HG03521 (cell line): Measurements from ENCODE around the gene TRPV3.
"Not testable (repeated sequence)": the region's sequence is repeated elsewhere in the genome, so short reads cannot be mapped to it uniquely, and the experiment has no call there.

Experiments
- ATAC-seq: cut with Tn5 transposase; IDR thresholded peaks from one replicate; pipeline ENCODE4 v1.9.1; 2021; ENCODE audit warnings: mild to moderate bottlenecking, moderate library complexity; ENCODE audit not compliant: unreplicated experiment

TRPV3 gene

DNA sequence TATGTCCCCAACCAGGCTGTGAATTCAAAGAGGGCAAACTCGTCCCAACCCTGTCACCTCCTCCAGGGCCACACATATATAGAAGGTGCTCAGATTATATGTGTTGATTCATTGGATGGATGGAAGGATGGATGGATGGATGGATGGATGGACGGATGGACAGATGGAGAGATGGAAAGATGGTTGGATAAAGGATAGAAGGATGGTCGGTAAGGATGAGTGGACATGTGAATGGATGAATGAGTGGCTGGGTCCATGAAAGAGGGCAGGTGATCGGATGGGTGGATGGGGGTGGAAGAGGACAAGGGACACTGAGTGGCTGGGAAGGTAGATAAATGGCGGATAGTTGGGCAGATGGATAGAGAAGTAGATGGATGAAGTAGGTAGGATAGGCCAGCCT lies 30.1 kb downstream of the TRPV3 start:
- ATAC-seq: no peak

GRCh38 chr17:3526971-3527370 lies 30.6 kb downstream of the TRPV3 start:
- no peak for ATAC-seq

DNA sequence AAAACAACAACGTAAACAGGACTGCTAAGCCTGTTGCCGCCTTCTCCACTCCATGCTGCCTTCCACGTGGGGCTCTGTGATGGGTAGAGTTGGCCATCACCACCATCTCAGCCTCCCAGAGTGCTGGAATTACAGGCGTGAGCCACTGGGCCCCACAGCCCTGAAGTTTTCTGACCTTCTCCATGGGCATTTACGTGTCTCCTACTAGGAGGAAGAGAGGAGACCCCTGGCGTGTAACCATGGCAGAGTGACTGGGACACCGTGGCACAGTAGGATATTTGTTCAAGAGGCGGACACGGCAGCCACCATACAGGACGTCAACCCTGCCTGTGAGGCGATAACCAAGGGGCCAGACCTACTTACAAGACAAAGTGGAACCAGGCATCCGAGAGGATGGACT lies 31.1 kb downstream of the TRPV3 start:
- no peak for ATAC-seq

GRCh38 chr17:3524024-3524423 lies 33.6 kb downstream of the TRPV3 start:
- no peak for ATAC-seq

DNA sequence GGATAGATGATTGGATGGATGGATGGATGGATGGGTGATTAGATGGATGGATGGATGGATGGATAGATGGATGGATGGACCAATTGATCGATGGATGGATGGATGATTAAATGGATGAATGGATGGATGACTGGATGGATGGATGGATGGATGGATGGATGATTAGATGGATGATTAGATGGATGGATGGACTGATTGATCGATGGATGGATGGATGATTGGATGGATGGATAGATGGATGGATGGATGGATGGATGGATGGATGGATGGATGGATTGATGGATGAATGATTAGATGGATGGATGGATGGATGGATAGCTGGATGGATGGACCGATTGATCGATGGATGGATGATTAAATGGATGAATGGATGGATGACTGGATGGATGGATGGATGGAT lies 38.1 kb downstream of the TRPV3 start:
- ATAC-seq: not testable (repeated sequence)

GRCh38 chr17:3514873-3515272 lies 42.7 kb downstream of the TRPV3 start:
- ATAC-seq: no peak

- not testable (repeated sequence) for ATAC-seq
These were observed 43.4 kb downstream of the TRPV3 start for GRCh38 chr17:3514167-3514566.

- no peak for ATAC-seq
These were observed 44.1 kb downstream of the TRPV3 start for GRCh38 chr17:3513305-3514035.

DNA sequence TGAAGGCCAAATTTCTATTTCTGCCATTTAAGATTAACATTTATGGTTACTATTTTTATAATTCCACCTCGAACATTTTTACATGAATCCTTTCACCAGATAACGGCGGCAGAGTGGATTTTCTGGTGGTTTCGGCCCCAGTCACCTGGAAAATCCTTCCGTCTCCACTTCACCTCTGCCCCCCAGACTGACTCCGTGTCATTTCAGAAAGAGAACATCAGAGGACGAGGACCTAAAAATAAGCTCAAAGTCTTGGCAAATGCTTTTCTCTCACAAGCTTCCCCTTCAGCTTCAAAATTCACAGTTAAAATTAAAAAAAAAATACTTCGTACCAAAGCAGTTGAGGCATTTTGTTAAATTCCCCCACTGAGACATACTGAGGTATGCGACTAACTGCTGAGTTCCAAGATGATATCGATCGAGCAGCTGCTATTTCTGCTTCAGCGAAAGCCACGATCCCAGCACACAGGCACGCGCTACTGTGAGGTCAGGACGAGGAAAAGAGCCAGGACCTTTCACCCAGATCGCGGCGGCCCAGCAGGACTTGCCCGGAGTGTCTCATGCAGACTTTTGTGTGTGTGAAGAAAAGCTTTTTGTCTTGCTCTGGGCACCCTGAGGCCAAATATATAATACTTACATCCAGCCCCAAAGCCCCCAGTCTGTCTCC lies 45.0 kb downstream of the TRPV3 start:
- no peak for ATAC-seq

- ATAC-seq: no peak
These were observed 45.6 kb downstream of the TRPV3 start for GRCh38 chr17:3511852-3512504.

- ATAC-seq: no peak
These were observed 47.5 kb downstream of the TRPV3 start for GRCh38 chr17:3510090-3510489.

GRCh38 chr17:3507869-3508268 lies 49.7 kb downstream of the TRPV3 start:
- ATAC-seq: no peak

DNA sequence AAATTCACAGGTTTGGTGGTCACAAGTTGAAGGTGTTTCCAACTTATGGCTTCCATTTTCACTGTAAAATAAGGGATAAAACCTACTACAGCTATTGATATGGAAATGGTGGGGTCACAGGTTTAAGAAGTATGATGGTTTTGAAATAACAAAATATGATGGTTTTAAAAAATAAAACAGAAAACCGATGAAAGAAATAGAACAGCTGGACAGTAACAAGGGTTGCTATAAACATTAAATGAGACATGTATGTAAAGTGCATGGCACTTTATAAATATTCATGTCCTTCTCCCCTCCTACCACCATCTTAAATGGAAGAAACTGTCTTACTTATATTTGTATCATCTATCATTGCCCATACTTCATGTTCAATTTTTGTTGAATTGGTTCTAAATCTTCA lies 50.5 kb downstream of the TRPV3 start:
- no peak for ATAC-seq

- no peak for ATAC-seq
These were observed 51.6 kb downstream of the TRPV3 start for GRCh38 chr17:3506054-3506453.

- ATAC-seq: no peak
These were observed 52.6 kb downstream of the TRPV3 start for GRCh38 chr17:3505008-3505407.

DNA sequence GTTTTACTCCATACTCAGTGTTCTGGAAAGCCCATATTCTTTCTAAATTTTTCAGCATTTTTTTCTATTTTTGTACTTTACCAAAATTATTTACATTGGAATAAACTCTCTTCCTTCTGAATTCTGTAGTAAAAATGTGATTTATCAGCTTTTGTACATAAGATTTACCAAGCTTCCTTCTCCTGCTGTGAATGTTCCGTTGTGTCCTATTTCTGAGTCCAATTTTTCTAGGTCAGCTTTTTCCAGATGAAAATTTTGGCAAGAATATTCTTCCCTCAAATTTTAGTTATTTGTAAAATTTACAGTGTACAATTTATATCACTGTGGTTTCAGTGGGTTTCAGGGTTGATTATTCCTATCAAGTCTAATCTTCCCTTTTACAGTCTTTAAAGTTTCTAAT lies 54.3 kb downstream of the TRPV3 start:
- no peak for ATAC-seq

DNA sequence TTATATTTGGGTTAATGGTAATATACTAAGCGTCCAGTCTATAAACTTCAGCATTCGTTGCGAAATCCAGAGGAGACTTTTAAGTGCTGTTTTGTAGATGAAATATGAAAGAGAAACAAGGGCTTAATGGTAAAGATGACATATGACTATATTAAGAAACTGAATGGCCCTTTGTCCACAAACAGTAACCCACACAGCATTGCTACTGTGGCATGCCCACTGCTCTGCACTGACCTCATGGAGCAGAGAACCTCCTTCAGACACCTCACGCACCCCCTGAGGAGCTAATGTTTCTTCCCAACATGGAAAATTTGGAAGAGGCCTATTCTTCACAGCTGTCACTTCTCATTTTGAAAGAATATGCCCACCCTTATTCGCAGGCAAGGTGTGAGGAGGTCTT lies 55.1 kb downstream of the TRPV3 start:
- ATAC-seq: no peak

DNA sequence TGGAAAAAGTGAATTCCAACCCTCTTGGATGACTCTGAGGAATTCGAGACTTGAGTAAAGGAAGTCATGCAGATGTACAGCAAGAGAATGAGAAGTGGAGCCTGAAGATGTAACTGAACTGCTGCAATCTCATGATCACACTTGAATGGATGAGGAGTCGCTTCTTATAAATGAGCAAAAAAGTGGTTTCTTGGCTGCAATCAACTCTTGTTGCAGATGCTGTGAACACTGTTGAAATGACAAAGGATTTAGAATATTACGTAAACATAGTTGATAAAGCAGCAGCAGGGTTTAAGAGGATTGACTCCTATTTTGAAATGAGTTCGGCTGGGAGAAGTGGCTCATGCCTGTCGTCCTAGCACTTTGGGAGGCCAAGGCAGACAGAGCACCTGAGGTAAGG lies 56.3 kb downstream of the TRPV3 start:
- no peak for ATAC-seq

DNA sequence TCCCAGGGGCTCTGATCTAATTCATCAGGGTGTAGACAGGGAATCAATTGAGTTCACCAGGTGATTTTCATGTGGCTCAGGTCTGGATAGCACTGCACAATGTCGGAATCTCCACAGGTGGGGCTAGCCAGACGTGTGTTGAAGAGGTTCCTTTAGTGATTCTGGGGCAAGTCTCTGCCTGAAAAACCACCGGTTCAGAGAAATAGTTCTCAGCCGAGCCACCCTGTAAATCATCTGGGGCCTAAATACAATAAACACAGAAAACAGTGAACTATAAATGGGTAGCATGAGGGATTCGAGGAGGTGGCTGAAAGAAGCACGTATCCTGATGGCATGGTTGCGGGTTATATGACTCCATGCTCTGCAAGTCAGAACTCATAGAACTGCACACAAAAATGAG lies 60.5 kb downstream of the TRPV3 start:
- ATAC-seq: no peak

DNA sequence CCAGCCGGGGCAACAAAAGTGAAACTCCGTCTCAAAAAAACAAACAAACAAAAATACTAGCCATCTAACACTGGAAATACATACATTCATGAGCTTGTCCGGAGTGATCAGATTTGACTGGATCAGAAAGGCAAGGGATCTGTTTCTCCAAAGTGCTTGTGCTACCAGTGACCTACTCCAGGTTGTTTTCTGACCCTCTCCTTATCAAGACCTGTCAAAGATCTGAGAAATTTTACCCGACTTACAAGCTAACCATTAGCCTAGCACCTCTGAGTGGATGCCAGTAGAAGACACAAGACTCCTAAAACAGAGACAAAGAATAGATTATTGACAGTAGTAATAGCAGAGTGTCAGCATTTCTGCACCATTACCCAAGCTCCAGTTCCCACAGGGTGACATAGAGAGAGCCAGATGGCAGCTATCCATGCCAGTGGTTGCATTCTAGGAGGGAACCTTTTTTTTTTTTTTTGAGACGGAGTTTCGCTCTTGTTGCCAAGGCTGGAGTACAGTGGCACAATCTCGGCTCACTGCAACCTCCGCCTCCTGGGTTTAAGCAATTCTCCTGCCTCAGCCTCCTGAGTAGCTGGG lies 72.0 kb downstream of the TRPV3 start:
- no peak for ATAC-seq

DNA sequence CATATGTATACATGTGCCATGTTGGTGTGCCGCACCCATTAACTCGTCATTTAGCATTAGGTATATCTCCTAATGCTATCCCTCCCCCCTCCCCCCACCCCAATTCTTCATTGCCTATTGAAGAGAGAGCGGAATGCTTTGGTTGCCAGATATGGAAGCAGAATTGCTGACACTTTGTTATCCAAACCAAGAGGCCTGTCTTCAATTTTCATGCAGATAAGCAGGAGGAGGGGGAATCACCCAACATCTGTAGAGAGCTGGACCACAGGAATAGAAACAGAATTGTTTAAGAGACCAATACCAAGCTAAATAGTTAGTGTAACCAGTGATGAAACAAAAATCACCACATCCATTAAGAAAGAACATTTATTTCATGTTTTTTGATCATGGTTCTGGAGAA lies 74.8 kb downstream of the TRPV3 start:
- ATAC-seq: no peak

DNA sequence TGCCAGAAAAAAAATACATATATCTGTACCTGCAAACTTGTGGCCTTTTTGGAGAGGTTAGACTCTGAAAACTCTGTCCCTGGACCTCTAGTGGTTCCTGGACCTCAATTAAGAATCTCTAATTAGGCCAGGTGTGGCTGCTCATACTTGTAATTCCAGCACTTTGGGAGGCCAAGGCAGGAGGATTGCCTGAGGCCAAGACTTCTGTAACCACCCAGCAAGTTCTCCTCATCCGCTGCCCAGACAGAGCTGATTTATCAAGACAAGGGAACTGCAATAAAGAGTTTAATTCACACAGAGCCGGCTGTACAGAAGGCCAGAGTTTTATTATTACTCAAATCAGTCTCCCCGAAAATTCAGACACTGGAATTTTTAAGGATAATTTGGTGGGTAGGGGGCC lies 77.6 kb downstream of the TRPV3 start:
- ATAC-seq: no peak
